ENCODE measurements around the gene DBT.
"Not testable (repeated sequence)": the region's sequence is repeated elsewhere in the genome, so short reads cannot be mapped to it uniquely, and the experiment has no call there.

Gene DBT

GRCh38 chr1:100249537-100250257, at the start of gene DBT:
Gene DBT (minus strand): TSS chr1:100249834. CDS start chr1:100249820, 14 bp downstream.
- peak; percentile 93 for DNase-seq

- DNase-seq: no peak
Measured at GRCh38 chr1:100298512-100298911, 48.9 kb upstream of the DBT start.

GRCh38 chr1:100296997-100297396, 47.4 kb upstream of the DBT start:
- DNase-seq: not testable (repeated sequence)

GRCh38 chr1:100296140-100296539, 46.5 kb upstream of the DBT start:
- DNase-seq: no peak

GRCh38 chr1:100292711-100293110, 43.1 kb upstream of the DBT start:
- no peak for DNase-seq

GRCh38 chr1:100290291-100290690, 40.7 kb upstream of the DBT start:
- DNase-seq: no peak

GRCh38 chr1:100287162-100287561, 37.5 kb upstream of the DBT start:
- no peak for DNase-seq

- no peak for DNase-seq
Measured at GRCh38 chr1:100284591-100284990, 35.0 kb upstream of the DBT start.

- DNase-seq: no peak
Measured at GRCh38 chr1:100279954-100280682, 30.5 kb upstream of the DBT start.

GRCh38 chr1:100279358-100279923, 29.8 kb upstream of the DBT start:
- DNase-seq: no peak

GRCh38 chr1:100277866-100278265, 28.2 kb upstream of the DBT start:
- DNase-seq: no peak

- no peak for DNase-seq
Measured at GRCh38 chr1:100268202-100268601, 18.6 kb upstream of the DBT start.

GRCh38 chr1:100267284-100267683, 17.6 kb upstream of the DBT start:
- DNase-seq: no peak

GRCh38 chr1:100266741-100267140, 17.1 kb upstream of the DBT start:
- no peak for DNase-seq

GRCh38 chr1:100265931-100266740, 16.5 kb upstream of the DBT start, which contains the start of gene RTCA:
Gene RTCA (plus strand): TSS chr1:100266216. CDS start chr1:100266376, 160 bp downstream.
- DNase-seq: peak; percentile 97

GRCh38 chr1:100265562-100265930, 15.9 kb upstream of the DBT start:
- no peak for DNase-seq

- not testable (repeated sequence) for DNase-seq
Measured at GRCh38 chr1:100264081-100264480, 14.4 kb upstream of the DBT start.

GRCh38 chr1:100261686-100262085, 12.1 kb upstream of the DBT start:
- DNase-seq: no peak

- DNase-seq: not testable (repeated sequence)
Measured at GRCh38 chr1:100258427-100258826, 8.8 kb upstream of the DBT start.

- DNase-seq: not testable (repeated sequence)
Measured at GRCh38 chr1:100256273-100256672, 6.6 kb upstream of the DBT start.

- DNase-seq: no peak
Measured at GRCh38 chr1:100253552-100253951, 3.9 kb upstream of the DBT start.

- no peak for DNase-seq
Measured at GRCh38 chr1:100252901-100253300, 3.3 kb upstream of the DBT start.

- no peak for DNase-seq
Measured at GRCh38 chr1:100250807-100251206, 1.2 kb upstream of the DBT start.

All from stimulated activated CD8-positive, alpha-beta memory T cell treated with anti-CD3 and anti-CD28 coated beads, Interleukin-4, amount 100 ng/mL, for 48 hours (primary cell).